Testis (tissue), 3 donors: ENCODE data around the gene PHF19. TPM values are rescaled to one million over a fixed set of nuclear protein-coding genes. Genes with fewer than 3 reads are reported as not detected.

Experiments used
- DNase-seq: peaks from one replicate; pipeline ENCODE4 v3.0.0-alpha.2; 2019
- H3K27ac ChIP-seq, 2 donors: fragments of 200-600 bp; sonication (generic); one replicate each; pipeline ENCODE4 v1.5.1; 2019
- H3K27me3 ChIP-seq: fragments of 200-600 bp; sonication (generic); one replicate; pipeline ENCODE4 v1.5.1; 2019
- H3K36me3 ChIP-seq: fragments of 200-600 bp; sonication (generic); one replicate; pipeline ENCODE4 v1.5.1; 2017; ENCODE audit warnings: low read depth; ENCODE audit errors: missing control alignments
- H3K4me1 ChIP-seq: fragments of 200-600 bp; sonication (generic); one replicate; pipeline ENCODE4 v1.5.1; 2019
- H3K4me3 ChIP-seq, 2 donors: fragments of 200-600 bp; sonication (generic); one replicate each; pipeline ENCODE4 v1.5.1; 2017 to 2019
- H3K9me3 ChIP-seq: fragments of 200-600 bp; sonication (generic); one replicate; pipeline ENCODE4 v1.5.1; 2017
- POLR2A ChIP-seq: fragments of 450-650 bp; IDR thresholded peaks from one replicate; pipeline ENCODE4 v1.6.1; 2017; ENCODE audit warnings: antibody characterized with exemption, mild to moderate bottlenecking, moderate library complexity
- WGBS, 2 donors: methylation state at CpG; one replicate each; pipeline ENCODE4 v1.1.5; 2018; 5-methylcytosine and 5-hydroxymethylcytosine counted together
- intact Hi-C: fragments of 100-400 bp; cut with DNase I; formaldehyde crosslinking; loops from one replicate; pipeline ENCODE4 v1.15.1; 2023; ENCODE audit warnings: low total_unique reads
- polyA plus RNA-seq: library from polyadenylated mRNA; stranded (reverse); fragments of 350-450 nt; fragmentation: Illumina TruSeq; extraction: RNeasy Lipid Tissue Mini Kit (QIAGEN cat#74804); gene quantifications from one replicate; pipeline ENCODE4 v1.2.3, GENCODE V29; 2014; ENCODE audit warnings: low read depth, low replicate concordance; ENCODE audit not compliant: insufficient read depth
- total RNA-seq, 2 donors: library from RNA; depleted of rRNA; stranded (reverse); fragments of >200 nt; gene quantifications; one replicate each; pipeline ENCODE4 v1.2.3, GENCODE V29; 2016
- TF ChIP-seq, protein P1 (sequence below), 3 experiments: fragments of 450-650 bp in 2 of 3; fragments of 200-600 bp in 1 of 3; sonication (generic) in 1 of 3; IDR thresholded peaks; one replicate each; pipeline ENCODE4 v1.5.1; 2016 to 2019; ENCODE audit warnings: antibody characterized with exemption in 3 of 3, mild to moderate bottlenecking in 2 of 3, moderate library complexity in 1 of 3

Gene PHF19
- total and polyA plus RNA-seq, 3 donors from 2014 or later: 28.5 to 41.7 (median 40.3) TPM

DNA sequence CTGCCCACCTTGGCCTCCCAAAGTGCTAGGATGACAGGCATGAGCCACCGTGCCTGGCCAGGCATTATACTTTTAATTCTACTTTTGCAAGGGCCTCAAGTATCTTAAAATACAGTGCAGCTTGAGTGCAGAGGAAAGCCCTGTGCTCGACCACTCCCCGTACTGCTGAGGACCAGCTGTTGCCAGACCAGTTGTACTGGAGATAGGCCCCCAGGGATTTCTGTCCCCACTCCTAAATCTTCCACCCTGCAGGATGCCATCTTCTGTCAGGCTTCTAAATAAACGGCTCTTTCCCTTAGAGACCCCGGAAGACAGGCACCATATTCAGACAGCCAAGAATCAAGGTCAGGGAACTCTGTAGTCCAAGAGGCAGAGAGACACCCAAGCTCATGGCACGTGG, 17.6 kb downstream of the PHF19 start:
- Histone ChIP-seq H3K9me3 (no peaks in the 10 kb centered on the region), H3K27ac (no peak overlapping the region), H3K4me3 (no peak overlapping the region), H3K4me1 (no peaks in the 10 kb centered on the region), H3K36me3 (no peaks in the 10 kb centered on the region), H3K27me3 (no peaks in the 10 kb centered on the region)
- no peak for DNase-seq
- intact Hi-C loops: loop anchor here (10.0 kb wide), 1 partner anchor 65 kb away; the partner anchor contains the start of gene FBXW2
- TF ChIP-seq, protein P1, sequence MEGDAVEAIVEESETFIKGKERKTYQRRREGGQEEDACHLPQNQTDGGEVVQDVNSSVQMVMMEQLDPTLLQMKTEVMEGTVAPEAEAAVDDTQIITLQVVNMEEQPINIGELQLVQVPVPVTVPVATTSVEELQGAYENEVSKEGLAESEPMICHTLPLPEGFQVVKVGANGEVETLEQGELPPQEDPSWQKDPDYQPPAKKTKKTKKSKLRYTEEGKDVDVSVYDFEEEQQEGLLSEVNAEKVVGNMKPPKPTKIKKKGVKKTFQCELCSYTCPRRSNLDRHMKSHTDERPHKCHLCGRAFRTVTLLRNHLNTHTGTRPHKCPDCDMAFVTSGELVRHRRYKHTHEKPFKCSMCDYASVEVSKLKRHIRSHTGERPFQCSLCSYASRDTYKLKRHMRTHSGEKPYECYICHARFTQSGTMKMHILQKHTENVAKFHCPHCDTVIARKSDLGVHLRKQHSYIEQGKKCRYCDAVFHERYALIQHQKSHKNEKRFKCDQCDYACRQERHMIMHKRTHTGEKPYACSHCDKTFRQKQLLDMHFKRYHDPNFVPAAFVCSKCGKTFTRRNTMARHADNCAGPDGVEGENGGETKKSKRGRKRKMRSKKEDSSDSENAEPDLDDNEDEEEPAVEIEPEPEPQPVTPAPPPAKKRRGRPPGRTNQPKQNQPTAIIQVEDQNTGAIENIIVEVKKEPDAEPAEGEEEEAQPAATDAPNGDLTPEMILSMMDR (IDR thresholded peaks at IDR 0.05): no peak
- no peak for TF ChIP-seq POLR2A
- 62 to 63% methylated on average over 6 of the region's 6 CpGs for WGBS, 2 donors

DNA sequence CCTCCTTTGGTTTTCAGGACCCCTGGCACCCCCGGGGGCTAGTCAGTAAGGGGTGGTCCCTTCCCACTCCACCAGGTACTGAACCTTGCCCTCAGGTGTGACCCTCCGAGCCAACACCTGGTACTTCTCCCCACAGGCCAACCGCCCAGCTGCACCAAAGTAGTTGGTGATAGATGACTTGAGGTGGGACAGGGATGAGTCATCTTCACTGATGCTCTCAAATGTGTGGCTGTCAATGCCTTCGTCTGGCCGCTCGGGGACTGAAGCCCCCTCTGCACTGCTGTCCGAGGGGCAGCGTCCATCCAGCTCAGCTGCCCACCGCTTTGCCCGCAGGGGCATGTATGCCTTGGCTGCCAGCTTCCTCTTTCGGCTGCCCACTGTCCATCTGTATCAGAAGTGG, 19.1 kb downstream of the PHF19 start:
- no peaks in the 10 kb centered on the region for H3K36me3 ChIP-seq
- no peaks in the 10 kb centered on the region for H3K9me3 ChIP-seq
- DNase-seq: no peak
- H3K27me3 ChIP-seq: no peaks in the 10 kb centered on the region
- 96% methylated on average over 10 to 11 of the region's 11 CpGs for WGBS, 2 donors
- no peaks in the 10 kb centered on the region for H3K4me1 ChIP-seq
- no peak overlapping the region for H3K4me3 ChIP-seq
- intact Hi-C loops: loop anchor here (10.0 kb wide), 1 partner anchor 63 kb away; the partner anchor contains the start of gene FBXW2
- TF ChIP-seq POLR2A: no peak
- TF ChIP-seq, protein P1 (IDR thresholded peaks at IDR 0.05): no peak
- no peak overlapping the region for H3K27ac ChIP-seq

- TF ChIP-seq, protein P1 (IDR thresholded peaks at IDR 0.05): no peak
- Histone ChIP-seq H3K36me3 (no peaks in the 10 kb centered on the region), H3K27ac (no peak overlapping the region), H3K4me1 (no peaks in the 10 kb centered on the region), H3K9me3 (no peaks in the 10 kb centered on the region), H3K27me3 (no peaks in the 10 kb centered on the region), H3K4me3 (no peak overlapping the region)
- no peak for DNase-seq
- 62 to 73% methylated on average over 7 of the region's 7 CpGs for WGBS, 2 donors
- intact Hi-C loops: loop anchor here (10.0 kb wide), 1 partner anchor 63 kb away; the partner anchor contains the start of gene FBXW2
These were observed 19.5 kb downstream of the PHF19 start for GRCh38 chr9:120857481-120857880.

- no peak overlapping the region for H3K4me3 ChIP-seq
- intact Hi-C loops: loop anchor here (10.0 kb wide), 1 partner anchor 62 kb away; the partner anchor contains the start of gene FBXW2
- no peaks in the 10 kb centered on the region for H3K27me3 ChIP-seq
- H3K36me3 ChIP-seq: no peaks in the 10 kb centered on the region
- TF ChIP-seq POLR2A: no peak
- TF ChIP-seq, protein P1 (IDR thresholded peaks at IDR 0.05): no peak
- H3K27ac ChIP-seq: no peak overlapping the region
- no peaks in the 10 kb centered on the region for H3K4me1 ChIP-seq
- H3K9me3 ChIP-seq: no peaks in the 10 kb centered on the region
- 89 to 90% methylated on average over 4 of the region's 4 CpGs for WGBS, 2 donors
- no peak for DNase-seq
These were observed 20.3 kb downstream of the PHF19 start for GRCh38 chr9:120856700-120857099.
